Measurements from ENCODE around the gene PRR29. TPM values are rescaled to one million over a fixed set of nuclear protein-coding genes. Genes with fewer than 3 reads are reported as not detected.

The PRR29 gene
- total RNA-seq, 1 donor from 2014 or later: 0.08 TPM

GRCh38 chr17:63988741-63989621, 9.2 kb upstream of the PRR29 start:
- TF ChIP-seq CTCF (IDR thresholded peaks at IDR 0.05; ENCODE audit: insufficient read depth, low read length, poor library complexity, severe bottlenecking): no peak
- Histone ChIP-seq H3K36me3 (ENCODE audit: control insufficient read depth, insufficient read depth, low read length) (no peaks in the 10 kb centered on the region), H3K4me3 (ENCODE audit: low read depth, low read length) (no peak overlapping the region), H3K27me3 (ENCODE audit: control insufficient read depth, insufficient read depth, low read length) (peaks cover 44% of the 10 kb centered on the region)
- no peak for DNase-seq (ENCODE audit: low read depth)

GRCh38 chr17:63989622-63990345, 8.4 kb upstream of the PRR29 start:
- TF ChIP-seq CTCF (IDR thresholded peaks at IDR 0.05; ENCODE audit: insufficient read depth, low read length, poor library complexity, severe bottlenecking): no peak
- no peak for DNase-seq (ENCODE audit: low read depth)
- H3K4me3 ChIP-seq (ENCODE audit: low read depth, low read length): no peak overlapping the region
- no peaks in the 10 kb centered on the region for H3K36me3 ChIP-seq (ENCODE audit: control insufficient read depth, insufficient read depth, low read length)
- peaks cover 44% of the 10 kb centered on the region for H3K27me3 ChIP-seq (ENCODE audit: control insufficient read depth, insufficient read depth, low read length)

GRCh38 chr17:63991611-63992010, 6.5 kb upstream of the PRR29 start:
- DNase-seq (ENCODE audit: low read depth): no peak
- H3K4me3 ChIP-seq (ENCODE audit: low read depth, low read length): no peak overlapping the region
- no peak for TF ChIP-seq CTCF (IDR thresholded peaks at IDR 0.05; ENCODE audit: insufficient read depth, low read length, poor library complexity, severe bottlenecking)
- peaks cover 47% of the 10 kb centered on the region for H3K27me3 ChIP-seq (ENCODE audit: control insufficient read depth, insufficient read depth, low read length)
- H3K36me3 ChIP-seq (ENCODE audit: control insufficient read depth, insufficient read depth, low read length): no peaks in the 10 kb centered on the region

- no peak overlapping the region for H3K4me3 ChIP-seq (ENCODE audit: low read depth, low read length)
- TF ChIP-seq CTCF (IDR thresholded peaks at IDR 0.05; ENCODE audit: insufficient read depth, low read length, poor library complexity, severe bottlenecking): no peak
- no peak for DNase-seq (ENCODE audit: low read depth)
- H3K36me3 ChIP-seq (ENCODE audit: control insufficient read depth, insufficient read depth, low read length): no peaks in the 10 kb centered on the region
- H3K27me3 ChIP-seq (ENCODE audit: control insufficient read depth, insufficient read depth, low read length): peaks cover 61% of the 10 kb centered on the region
Observed at GRCh38 chr17:63993368-63993985, 4.7 kb upstream of the PRR29 start.

- Histone ChIP-seq H3K36me3 (ENCODE audit: control insufficient read depth, insufficient read depth, low read length) (no peaks in the 10 kb centered on the region), H3K27me3 (ENCODE audit: control insufficient read depth, insufficient read depth, low read length) (peaks cover 50% of the 10 kb centered on the region), H3K4me3 (ENCODE audit: low read depth, low read length) (no peak overlapping the region)
- TF ChIP-seq CTCF (IDR thresholded peaks at IDR 0.05; ENCODE audit: insufficient read depth, low read length, poor library complexity, severe bottlenecking): no peak
- DNase-seq (ENCODE audit: low read depth): no peak
Observed at GRCh38 chr17:63995626-63996025, 2.5 kb upstream of the PRR29 start.

Measured in kidney epithelial cell (primary cell).